HG02678 (cell line): ENCODE data around the gene PRDM16.

Experiments
- ATAC-seq: cut with Tn5 transposase; IDR thresholded peaks from one replicate; pipeline ENCODE4 v1.9.1; 2021; ENCODE audit warnings: mild to moderate bottlenecking, moderate library complexity; ENCODE audit not compliant: unreplicated experiment

Gene PRDM16

GRCh38 chr1:3032371-3033039 lies 36.5 kb upstream of the PRDM16 start:
- ATAC-seq: no peak

DNA sequence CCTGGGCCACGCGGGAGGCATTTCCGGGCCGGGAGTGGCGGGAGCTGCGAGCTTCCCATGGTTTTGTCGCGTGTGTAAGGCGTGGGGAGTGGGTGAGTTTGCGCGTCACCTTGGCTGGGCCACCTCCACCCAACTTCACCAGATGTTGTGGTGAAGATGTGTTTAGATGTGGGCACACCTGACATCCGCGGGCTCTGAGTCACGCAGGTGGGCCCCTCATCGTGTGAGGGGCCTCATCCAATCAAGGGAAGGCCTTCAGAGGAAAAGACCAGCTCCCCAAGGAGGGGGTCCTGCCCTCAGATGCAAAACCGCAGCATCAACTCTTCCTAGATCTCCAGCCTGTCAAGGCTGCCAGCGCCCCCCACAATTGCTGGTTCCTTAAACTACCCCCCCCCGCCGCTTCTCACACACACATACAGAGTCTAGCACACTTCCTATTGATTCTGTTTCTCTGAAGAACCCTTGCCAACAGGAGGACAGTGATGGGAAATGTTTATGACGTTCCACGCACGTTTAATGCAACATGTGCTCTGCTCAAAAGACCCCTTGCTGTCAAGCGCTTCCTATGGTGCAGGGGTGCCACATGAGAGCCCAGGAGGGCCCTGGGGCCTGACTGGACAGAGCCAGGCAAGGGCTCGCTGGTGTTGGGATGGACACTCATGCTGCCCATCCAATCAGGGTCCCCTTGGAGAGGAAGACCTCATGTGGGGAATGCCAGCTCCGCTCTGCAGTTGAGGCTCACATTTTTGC lies 35.8 kb upstream of the PRDM16 start:
- no peak for ATAC-seq

GRCh38 chr1:3033790-3034090 lies 35.3 kb upstream of the PRDM16 start:
- ATAC-seq: no peak

DNA sequence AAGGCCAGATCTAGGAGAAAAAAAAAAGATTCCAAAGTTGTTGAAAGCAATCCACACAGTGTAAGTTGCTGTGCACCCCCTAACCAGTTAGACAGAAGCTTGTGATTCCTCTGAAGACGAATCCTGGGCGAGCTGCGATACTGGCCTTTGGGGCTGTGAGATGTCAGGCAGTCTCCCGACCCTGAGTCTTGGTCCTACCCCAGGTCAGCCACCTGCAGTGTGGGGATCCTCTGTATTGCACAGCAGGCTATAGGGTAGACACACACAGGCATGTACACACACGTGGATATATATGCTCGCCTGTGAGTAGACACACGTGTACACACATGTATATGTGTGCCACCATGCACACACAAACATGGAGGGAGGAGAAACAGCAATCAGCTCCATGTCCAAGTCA lies 34.8 kb upstream of the PRDM16 start:
- ATAC-seq: no peak

DNA sequence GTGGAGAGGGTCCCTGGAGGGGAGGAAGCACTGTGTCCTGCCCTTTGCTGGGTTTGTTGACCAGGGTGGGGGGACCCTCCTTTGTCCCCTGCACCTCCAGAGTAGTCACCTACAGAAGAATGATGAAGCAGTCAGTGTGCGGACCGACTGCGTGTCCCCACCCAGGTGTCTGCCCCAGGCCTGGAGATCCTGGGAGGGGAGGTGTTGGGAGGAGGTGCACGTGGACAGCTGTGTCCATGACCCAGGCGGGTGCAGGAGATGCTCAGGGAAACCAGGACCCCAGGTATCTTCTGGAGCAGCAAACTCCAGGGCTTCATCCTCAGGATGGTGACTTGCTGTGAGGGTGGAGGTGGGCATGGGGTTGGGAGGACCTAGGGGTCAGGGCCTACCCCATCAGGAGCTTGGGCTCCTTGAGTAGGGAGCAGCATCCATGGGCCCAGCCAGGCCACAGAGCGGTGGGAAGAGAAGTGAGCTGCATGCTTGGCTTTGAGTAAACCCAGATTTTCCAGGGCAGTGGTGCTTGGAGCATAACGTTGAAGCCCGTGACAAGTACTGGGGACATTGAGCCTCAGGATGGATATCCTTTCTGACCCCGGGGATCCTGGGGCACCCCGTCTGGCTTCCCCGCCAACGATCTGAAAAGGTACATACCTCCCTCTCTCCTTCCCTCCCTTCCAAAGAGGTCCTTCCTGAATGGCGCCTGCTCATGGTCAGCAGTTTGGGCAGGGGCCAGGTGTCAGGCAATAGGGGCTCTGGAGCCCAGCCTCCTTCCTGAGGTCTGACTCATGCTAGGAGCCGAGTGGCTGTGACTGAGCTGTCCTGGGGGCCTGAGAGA lies 34.1 kb upstream of the PRDM16 start:
- ATAC-seq: no peak

DNA sequence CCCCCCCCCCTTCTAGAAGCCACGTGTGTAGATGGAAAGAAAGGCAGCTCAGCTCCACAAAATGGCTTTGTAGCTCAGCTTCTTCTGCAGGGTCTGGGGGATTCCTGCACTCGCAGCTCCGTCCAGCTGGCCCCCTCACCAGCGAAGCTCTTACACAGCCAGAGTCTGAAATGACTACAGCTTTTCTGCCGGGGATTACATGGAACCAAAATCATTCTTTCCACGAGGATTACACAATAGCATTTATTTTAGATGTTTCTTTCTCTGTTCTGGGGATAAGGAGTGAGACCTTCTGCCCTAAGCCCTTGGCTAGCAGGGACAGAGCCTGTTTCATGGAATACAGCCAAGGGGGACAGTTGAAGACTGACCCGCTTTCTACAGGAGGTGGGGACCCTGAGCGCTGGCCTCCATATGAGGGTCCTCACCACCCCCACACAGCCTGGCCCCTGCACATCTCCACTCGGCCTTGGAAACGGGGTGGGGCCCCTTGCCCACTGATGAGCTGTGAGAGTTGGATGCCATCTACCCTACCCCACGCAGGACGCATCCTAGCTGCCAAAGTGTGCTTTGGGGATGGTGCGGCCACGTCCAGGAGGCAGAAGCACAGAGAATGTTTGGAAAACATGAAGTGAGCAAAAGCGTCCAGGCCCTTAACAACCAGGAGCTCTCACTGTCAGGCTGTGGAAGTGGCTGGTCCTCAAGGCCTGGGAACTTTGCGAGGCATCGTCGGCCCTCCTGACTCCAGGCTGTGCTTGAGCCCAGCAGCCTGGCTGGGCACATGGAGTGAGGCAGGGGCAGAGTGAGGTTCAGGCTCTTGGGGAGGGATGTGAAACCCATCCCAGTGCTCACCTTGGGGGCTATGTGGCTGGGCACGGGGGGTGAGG lies 33.2 kb upstream of the PRDM16 start:
- ATAC-seq: no peak

GRCh38 chr1:3036447-3037280 lies 32.3 kb upstream of the PRDM16 start:
- no peak for ATAC-seq

- no peak for ATAC-seq
These were observed 31.5 kb upstream of the PRDM16 start for GRCh38 chr1:3037281-3038040.

DNA sequence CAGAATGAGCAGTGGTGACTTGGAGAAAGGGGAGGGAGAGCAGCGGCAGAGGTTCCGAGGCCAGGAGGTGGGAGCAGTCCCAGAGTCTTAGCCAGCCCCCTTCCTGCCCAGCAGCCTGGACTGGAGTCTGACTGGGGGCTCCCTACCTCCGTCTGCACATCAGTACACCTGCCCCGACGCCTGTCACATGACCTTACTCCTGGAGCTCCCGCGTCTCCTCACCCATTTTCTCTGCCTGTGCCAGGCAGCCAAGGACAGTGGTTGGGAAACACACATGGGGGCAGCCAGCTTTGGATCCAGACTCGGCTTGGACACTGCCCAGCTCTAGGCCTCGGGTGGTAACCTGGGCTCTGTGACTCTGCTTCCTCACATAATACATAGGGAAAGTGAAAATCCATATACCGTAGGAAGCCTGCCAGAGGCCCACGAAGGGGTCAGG lies 30.9 kb upstream of the PRDM16 start:
- ATAC-seq: no peak

- no peak for ATAC-seq
These were observed 30.3 kb upstream of the PRDM16 start for GRCh38 chr1:3038571-3039181.

DNA sequence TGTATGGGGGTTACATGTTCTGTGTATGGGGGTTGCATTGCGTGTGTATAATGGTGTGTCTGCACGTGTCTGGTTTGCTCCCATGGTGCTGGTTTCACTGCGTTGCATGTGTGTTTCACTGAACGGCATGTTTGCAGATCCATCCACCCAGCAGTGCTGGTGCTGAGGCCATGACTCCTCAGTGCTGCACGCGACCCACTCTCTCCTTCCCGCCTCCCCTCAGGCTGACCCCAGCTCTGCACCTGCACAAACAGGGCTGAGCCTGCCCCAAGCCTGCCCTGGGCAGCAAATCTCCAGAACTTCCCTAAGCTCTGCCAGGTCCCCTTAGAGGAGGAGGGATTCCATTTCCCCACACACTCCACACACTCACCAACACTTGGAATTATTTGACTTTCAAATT lies 29.0 kb upstream of the PRDM16 start:
- no peak for ATAC-seq

DNA sequence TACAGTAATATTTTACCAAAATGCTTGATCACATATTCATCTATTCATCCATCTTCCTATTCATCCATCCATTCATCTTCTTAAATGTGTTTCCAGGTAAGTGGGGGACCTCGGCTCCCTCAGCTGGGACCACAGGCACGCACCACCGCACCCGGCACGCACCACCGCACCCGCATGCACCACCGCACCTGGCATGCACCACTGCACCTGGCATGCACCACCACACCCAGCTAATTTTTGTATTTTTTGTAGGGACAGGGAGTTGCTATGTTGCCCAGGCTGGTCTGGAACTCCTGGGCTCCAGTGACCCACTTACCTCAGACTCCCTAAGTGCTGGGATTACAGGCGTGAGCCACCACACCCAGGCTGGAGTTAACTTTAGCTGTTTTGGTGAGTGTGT lies 26.5 kb upstream of the PRDM16 start:
- ATAC-seq: no peak

- no peak for ATAC-seq
These were observed 19.8 kb upstream of the PRDM16 start for GRCh38 chr1:3049164-3049563.

- ATAC-seq: no peak
These were observed 19.1 kb upstream of the PRDM16 start for GRCh38 chr1:3049905-3050304.

GRCh38 chr1:3050603-3051002 lies 18.4 kb upstream of the PRDM16 start:
- no peak for ATAC-seq

DNA sequence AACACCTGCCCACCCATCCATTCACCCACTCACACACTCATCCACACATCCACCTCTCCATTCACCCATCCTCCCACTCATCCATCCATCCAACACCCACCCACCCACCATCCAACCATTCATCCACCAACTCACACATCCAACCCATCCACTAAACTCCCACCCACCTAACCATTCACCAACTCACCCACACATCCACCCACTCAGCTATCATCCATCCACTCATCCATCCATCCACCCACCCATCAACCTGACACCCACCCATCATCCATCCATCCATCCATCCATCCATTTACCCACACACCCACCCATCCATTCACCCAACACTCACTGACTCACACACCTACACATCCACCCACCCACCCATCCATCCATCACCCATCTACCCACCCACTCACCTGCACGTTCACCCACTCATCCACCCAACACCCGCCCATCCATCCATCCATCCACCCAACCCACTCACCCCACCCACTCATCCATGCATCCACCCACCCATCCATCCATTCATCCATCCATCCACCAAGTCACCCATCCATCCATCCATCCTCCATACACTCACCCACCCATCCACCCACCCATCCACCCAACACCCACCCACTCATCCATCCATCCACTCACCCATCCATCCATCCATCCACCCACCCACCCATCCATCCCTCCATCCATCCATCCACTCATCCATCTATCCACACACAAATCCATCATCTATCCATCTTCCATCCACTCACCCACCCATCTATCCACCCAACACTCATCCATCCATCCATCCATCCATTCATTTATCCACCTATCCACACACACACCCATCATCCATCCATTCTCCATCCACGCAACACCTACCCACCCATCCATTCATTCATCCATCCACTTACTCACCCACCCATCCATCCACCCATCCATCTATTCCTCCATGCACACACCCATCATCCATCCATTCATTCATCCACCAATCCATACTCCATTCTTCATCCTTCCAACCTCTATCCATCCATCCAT lies 17.4 kb upstream of the PRDM16 start:
- ATAC-seq: no peak

DNA sequence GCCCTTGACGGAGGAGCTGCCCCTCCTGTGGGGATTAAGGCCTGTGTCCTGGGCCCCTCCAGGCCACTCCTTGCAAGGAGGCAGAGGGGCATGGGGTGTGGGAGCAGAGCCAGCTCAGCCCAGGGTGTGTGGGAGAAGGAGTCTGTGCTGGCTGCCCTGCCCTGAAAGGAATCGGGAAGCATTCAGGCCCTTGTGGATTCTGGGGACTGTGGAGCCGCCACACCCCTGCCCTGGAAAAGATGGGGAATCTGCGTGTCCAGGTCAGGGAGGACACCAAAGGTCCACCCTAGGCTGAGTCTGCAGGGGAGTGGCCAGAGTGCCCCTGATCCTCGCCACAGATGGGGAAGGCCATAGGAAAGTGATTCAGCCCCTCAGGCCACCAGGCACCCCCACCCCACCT lies 16.5 kb upstream of the PRDM16 start:
- no peak for ATAC-seq
